WTC11 (cell line): ENCODE data around the gene RAB13. TPM values are rescaled to one million over a fixed set of nuclear protein-coding genes. Genes with fewer than 3 reads are reported as not detected.
A peak's percentile ranks its signal among the peaks of the same experiment; 100 is the strongest.

Source experiments
- ATAC-seq: fragments of 200-7000 bp; cut with Tn5 transposase; 2 replicates; pipeline ENCODE4 v1.10.0; 2021; ENCODE audit warnings: mild to moderate bottlenecking, moderate library complexity
- CTCF ChIA-PET: fragments of 300-600 bp; sonication (Branson Sonifier 250); formaldehyde crosslinking; loops from one replicate; lab custom pipeline; 2021; ENCODE audit warnings: antibody characterized with exemption; lab: Charles Lee
- POLR2A ChIA-PET: fragments of 350-600 bp; sonication (Branson Sonifier 250); formaldehyde crosslinking; loops from one replicate; lab custom pipeline; 2021; ENCODE audit warnings: antibody characterized with exemption; lab: Charles Lee
- DNase-seq: peaks from one replicate; pipeline ENCODE4 v3.0.0; 2021; ENCODE audit warnings: low spot score
- H3K27ac Mint-ChIP-seq: 2 replicates; pipeline ENCODE4 v1.8.0; 2021; ENCODE audit warnings: mixed read lengths
- H3K27me3 Mint-ChIP-seq: 2 replicates; pipeline ENCODE4 v1.8.0; 2021; ENCODE audit warnings: low read depth, mild to moderate bottlenecking, moderate library complexity, mixed read lengths
- H3K36me3 Mint-ChIP-seq: 2 replicates; pipeline ENCODE4 v1.8.0; 2021; ENCODE audit warnings: mixed read lengths
- H3K4me1 Mint-ChIP-seq: 2 replicates; pipeline ENCODE4 v1.8.0; 2022; ENCODE audit warnings: mixed read lengths
- H3K4me3 Mint-ChIP-seq: 2 replicates; pipeline ENCODE4 v1.8.0; 2021; ENCODE audit warnings: mild to moderate bottlenecking, moderate library complexity, mixed read lengths
- H3K9me3 Mint-ChIP-seq: 2 replicates; pipeline ENCODE4 v1.8.0; 2021; ENCODE audit warnings: mixed read lengths
- E2F4 ChIP-seq: sonication (generic); formaldehyde crosslinking; IDR thresholded peaks from 2 replicates; pipeline ENCODE4 v1.8.1; 2022; ENCODE audit warnings: low read depth, mild to moderate bottlenecking, moderate library complexity, missing genetic modification reagents, borderline replicate concordance
- FOXJ3 ChIP-seq: sonication (generic); formaldehyde crosslinking; IDR thresholded peaks from 2 replicates; pipeline ENCODE4 v1.9.0; 2021; ENCODE audit warnings: missing genetic modification reagents, mild to moderate bottlenecking, borderline replicate concordance
- FOXK1 ChIP-seq: sonication (generic); formaldehyde crosslinking; IDR thresholded peaks from 2 replicates; pipeline ENCODE4 v1.8.0; 2022; ENCODE audit warnings: mild to moderate bottlenecking, moderate library complexity, missing genetic modification reagents
- NFE2L1 ChIP-seq: sonication (generic); formaldehyde crosslinking; IDR thresholded peaks from 2 replicates; pipeline ENCODE4 v1.8.1; 2023; ENCODE audit warnings: missing genetic modification reagents
- OVOL2 ChIP-seq: fragments of 250-450 bp; sonication (Bioruptor Pico); IDR thresholded peaks from 2 replicates; pipeline ENCODE4 v1.9.0; 2021; ENCODE audit warnings: mild to moderate bottlenecking, borderline replicate concordance
- PRRX2 ChIP-seq: fragments of 250-450 bp; sonication (Bioruptor Pico); IDR thresholded peaks from 2 replicates; pipeline ENCODE4 v1.8.0; 2021; ENCODE audit warnings: mild to moderate bottlenecking
- RELA ChIP-seq: sonication (generic); formaldehyde crosslinking; IDR thresholded peaks from 2 replicates; pipeline ENCODE4 v1.8.1; 2022; ENCODE audit warnings: missing genetic modification reagents, mild to moderate bottlenecking, borderline replicate concordance
- STAT6 ChIP-seq: sonication (generic); formaldehyde crosslinking; conservative IDR thresholded peaks from 2 replicates; pipeline ENCODE4 v1.8.1; 2023; ENCODE audit warnings: mild to moderate bottlenecking, low read depth, missing genetic modification reagents, moderate library complexity
- TEAD1 ChIP-seq: sonication (generic); formaldehyde crosslinking; IDR thresholded peaks from 2 replicates; pipeline ENCODE4 v1.8.0; 2022; ENCODE audit warnings: mild to moderate bottlenecking, missing genetic modification reagents
- USF2 ChIP-seq: sonication (generic); formaldehyde crosslinking; IDR thresholded peaks from 2 replicates; pipeline ENCODE4 v1.8.1; 2023; ENCODE audit warnings: mild to moderate bottlenecking, missing genetic modification reagents, moderate library complexity
- ZBTB21 ChIP-seq: sonication (generic); formaldehyde crosslinking; IDR thresholded peaks from 2 replicates; pipeline ENCODE4 v1.8.1; 2023; ENCODE audit warnings: mild to moderate bottlenecking, missing genetic modification reagents, borderline replicate concordance
- ZBTB43 ChIP-seq: sonication (generic); formaldehyde crosslinking; IDR thresholded peaks from 2 replicates; pipeline ENCODE4 v1.8.1; 2023; ENCODE audit warnings: mild to moderate bottlenecking, missing genetic modification reagents
- ZNF121 ChIP-seq: sonication (generic); formaldehyde crosslinking; IDR thresholded peaks from 2 replicates; pipeline ENCODE4 v1.8.0; 2023; ENCODE audit warnings: missing genetic modification reagents
- ZNF219 ChIP-seq: sonication (generic); formaldehyde crosslinking; IDR thresholded peaks from 2 replicates; pipeline ENCODE4 v1.8.0; 2023; ENCODE audit warnings: missing genetic modification reagents, mild to moderate bottlenecking, borderline replicate concordance
- ZNF263 ChIP-seq: sonication (generic); formaldehyde crosslinking; IDR thresholded peaks from 2 replicates; pipeline ENCODE4 v1.8.1; 2022; ENCODE audit warnings: low read depth, mild to moderate bottlenecking, moderate library complexity, missing genetic modification reagents
- ZNF317 ChIP-seq: sonication (generic); formaldehyde crosslinking; IDR thresholded peaks from 2 replicates; pipeline ENCODE4 v1.8.1; 2023; ENCODE audit warnings: low read depth, mild to moderate bottlenecking, moderate library complexity, missing genetic modification reagents, borderline replicate concordance
- ZNF416 ChIP-seq: fragments of 250-450 bp; sonication (Bioruptor Pico); IDR thresholded peaks from 2 replicates; pipeline ENCODE4 v1.9.0; 2021; ENCODE audit warnings: mild to moderate bottlenecking, inconsistent platforms
- total RNA-seq: library from RNA; stranded (reverse); gene quantifications from 3 replicates; pipeline ENCODE4 v1.2.3, GENCODE V29; 2021
- TF ChIP-seq, protein P1 (sequence below): sonication (generic); formaldehyde crosslinking; IDR thresholded peaks from 2 replicates; pipeline ENCODE4 v1.8.0; 2023; ENCODE audit warnings: mild to moderate bottlenecking, missing genetic modification reagents
- TF ChIP-seq, protein P2 (sequence below): sonication (generic); formaldehyde crosslinking; IDR thresholded peaks from 2 replicates; pipeline ENCODE4 v1.8.0; 2023; ENCODE audit warnings: missing genetic modification reagents

The RAB13 gene
- total RNA-seq, 1 experiment from 2014 or later = 126 TPM

GRCh38 chr1:153957744-153958110 is 28.4 kb downstream of the RAB13 start:
- no peak for DNase-seq

GRCh38 chr1:153956997-153957715 is 29.0 kb downstream of the RAB13 start:
- ChIA-PET CTCF (interaction anchor here (0.6 to 3.1 kb wide), 5 partner anchors 10 to 160 kb away, joined by 4 to 15 read pairs (median 11); partner anchors contain the start of genes CREB3L4 and DENND4B), POLR2A (no interaction called here)
- no peak for ATAC-seq
- Mint-ChIP-seq H3K36me3 (peaks cover 37% of the 10 kb centered on the region), H3K27ac (peak overlapping the region; percentile 93), H3K9me3 (no peaks in the 10 kb centered on the region), H3K4me3 (peak overlapping the region; percentile 94), H3K27me3 (no peaks in the 10 kb centered on the region), H3K4me1 (peaks cover 43% of the 10 kb centered on the region)
- TF ChIP-seq TEAD1 (no peak), OVOL2 (CRISPR knock-in tag) (no peak), ZNF416 (CRISPR knock-in tag) (no peak), PRRX2 (CRISPR knock-in tag) (no peak), E2F4 (CRISPR knock-in tag) (no peak), FOXJ3 (CRISPR knock-in tag) (no peak), NFE2L1 (CRISPR knock-in tag) (no peak), STAT6 (CRISPR knock-in tag) (no peak), ZBTB43 (CRISPR knock-in tag) (no peak), RELA (CRISPR knock-in tag) (no peak), ZBTB21 (CRISPR knock-in tag) (no peak), FOXK1 (no peak), ZNF263 (no peak), ZNF121 (CRISPR knock-in tag) (no peak), USF2 (CRISPR knock-in tag) (no peak)
- DNase-seq = no peak

More at GRCh38 chr1:153957744-153958110, 28.4 kb downstream of the RAB13 start:
- Mint-ChIP-seq H3K9me3 (no peaks in the 10 kb centered on the region), H3K27ac (peak overlapping the region; percentile 93), H3K27me3 (no peaks in the 10 kb centered on the region), H3K4me3 (peak overlapping the region; percentile 94), H3K36me3 (peaks cover 34% of the 10 kb centered on the region), H3K4me1 (peaks cover 49% of the 10 kb centered on the region)
- TF ChIP-seq, protein P1, sequence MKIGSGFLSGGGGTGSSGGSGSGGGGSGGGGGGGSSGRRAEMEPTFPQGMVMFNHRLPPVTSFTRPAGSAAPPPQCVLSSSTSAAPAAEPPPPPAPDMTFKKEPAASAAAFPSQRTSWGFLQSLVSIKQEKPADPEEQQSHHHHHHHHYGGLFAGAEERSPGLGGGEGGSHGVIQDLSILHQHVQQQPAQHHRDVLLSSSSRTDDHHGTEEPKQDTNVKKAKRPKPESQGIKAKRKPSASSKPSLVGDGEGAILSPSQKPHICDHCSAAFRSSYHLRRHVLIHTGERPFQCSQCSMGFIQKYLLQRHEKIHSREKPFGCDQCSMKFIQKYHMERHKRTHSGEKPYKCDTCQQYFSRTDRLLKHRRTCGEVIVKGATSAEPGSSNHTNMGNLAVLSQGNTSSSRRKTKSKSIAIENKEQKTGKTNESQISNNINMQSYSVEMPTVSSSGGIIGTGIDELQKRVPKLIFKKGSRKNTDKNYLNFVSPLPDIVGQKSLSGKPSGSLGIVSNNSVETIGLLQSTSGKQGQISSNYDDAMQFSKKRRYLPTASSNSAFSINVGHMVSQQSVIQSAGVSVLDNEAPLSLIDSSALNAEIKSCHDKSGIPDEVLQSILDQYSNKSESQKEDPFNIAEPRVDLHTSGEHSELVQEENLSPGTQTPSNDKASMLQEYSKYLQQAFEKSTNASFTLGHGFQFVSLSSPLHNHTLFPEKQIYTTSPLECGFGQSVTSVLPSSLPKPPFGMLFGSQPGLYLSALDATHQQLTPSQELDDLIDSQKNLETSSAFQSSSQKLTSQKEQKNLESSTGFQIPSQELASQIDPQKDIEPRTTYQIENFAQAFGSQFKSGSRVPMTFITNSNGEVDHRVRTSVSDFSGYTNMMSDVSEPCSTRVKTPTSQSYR = no peak
- 0 out of 2 replicates have a peak, but pooled peaks have one; percentile 6 for TF ChIP-seq ZNF416 (CRISPR knock-in tag)
- no peak for TF ChIP-seq ZNF219 (CRISPR knock-in tag)
- TF ChIP-seq, protein P2, sequence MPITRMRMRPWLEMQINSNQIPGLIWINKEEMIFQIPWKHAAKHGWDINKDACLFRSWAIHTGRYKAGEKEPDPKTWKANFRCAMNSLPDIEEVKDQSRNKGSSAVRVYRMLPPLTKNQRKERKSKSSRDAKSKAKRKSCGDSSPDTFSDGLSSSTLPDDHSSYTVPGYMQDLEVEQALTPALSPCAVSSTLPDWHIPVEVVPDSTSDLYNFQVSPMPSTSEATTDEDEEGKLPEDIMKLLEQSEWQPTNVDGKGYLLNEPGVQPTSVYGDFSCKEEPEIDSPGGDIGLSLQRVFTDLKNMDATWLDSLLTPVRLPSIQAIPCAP (CRISPR knock-in tag) = no peak
- no peak for TF ChIP-seq ZNF317 (CRISPR knock-in tag)
- POLR2A ChIA-PET = interaction anchor here (0.7 to 1.6 kb wide), 3 partner anchors 10 to 113 kb away, joined by 4 to 17 read pairs (median 5); partner anchors contain the start of genes CREB3L4 and DENND4B
- ATAC-seq = peak; percentile 5
- CTCF ChIA-PET = interaction anchor here (1.5 to 3.1 kb wide), 3 partner anchors 9 to 29 kb away, joined by 5 to 12 read pairs (median 11); partner anchors contain the start of genes CREB3L4, DENND4B and RAB13
